A673 (cell line): ENCODE measurements around the gene VTCN1. TPM values are rescaled to one million over a fixed set of nuclear protein-coding genes. Genes with fewer than 3 reads are reported as not detected.

ENCODE experiments used
- BruUV-seq: library from RNA; stranded (reverse); fragments of 400-500 nt; replicated peaks from 2 replicates; lab custom pipeline; 2021; lab: Mats Ljungman, UMichigan
- CTCF ChIA-PET: fragments of 300-600 bp; sonication (Branson Sonifier 250); formaldehyde crosslinking; loops from one replicate; lab custom pipeline; 2022; ENCODE audit warnings: antibody characterized with exemption; lab: Charles Lee
- POLR2A ChIA-PET: fragments of 300-600 bp; sonication (Branson Sonifier 250); formaldehyde crosslinking; loops from one replicate; lab custom pipeline; 2022; ENCODE audit warnings: antibody characterized with exemption; ENCODE audit not compliant: low non-redundant PET; lab: Charles Lee
- DNase-seq: peaks from one replicate; pipeline ENCODE4 v3.0.0-alpha.2; 2015; ENCODE audit warnings: low spot score
- H3K27ac ChIP-seq: fragments of 200-600 bp; sonication (generic); 2 replicates; pipeline ENCODE4 v1.5.1; 2016; ENCODE audit warnings: mixed run types, low read depth, mild to moderate bottlenecking, mixed read lengths, antibody characterized with exemption, low read length; ENCODE audit not compliant: poor library complexity, severe bottlenecking
- H3K27me3 ChIP-seq: fragments of 200-600 bp; sonication (generic); replicated peaks from 2 replicates; pipeline ENCODE4 v1.6.1; 2017; ENCODE audit warnings: mixed run types, low read depth, mild to moderate bottlenecking, mixed read lengths, antibody characterized with exemption, low read length; ENCODE audit not compliant: insufficient read depth, poor library complexity
- H3K36me3 ChIP-seq: fragments of 200-600 bp; sonication (generic); 2 replicates; pipeline ENCODE4 v1.6.1; 2016; ENCODE audit warnings: mixed run types, mild to moderate bottlenecking, mixed read lengths, antibody characterized with exemption, low read length; ENCODE audit not compliant: insufficient read depth, poor library complexity, severe bottlenecking
- H3K4me1 ChIP-seq: fragments of 200-600 bp; sonication (generic); 2 replicates; pipeline ENCODE4 v1.6.1; 2017; ENCODE audit warnings: mixed run types, mild to moderate bottlenecking, mixed read lengths, antibody characterized with exemption, low read length; ENCODE audit not compliant: insufficient read depth, poor library complexity, severe bottlenecking
- H3K4me3 ChIP-seq: fragments of 200-600 bp; sonication (generic); 2 replicates; pipeline ENCODE4 v1.5.1; 2016; ENCODE audit warnings: low read depth, mixed run types, mild to moderate bottlenecking, mixed read lengths, low read length; ENCODE audit not compliant: poor library complexity, severe bottlenecking
- H3K9me3 ChIP-seq: fragments of 200-600 bp; sonication (generic); 2 replicates; pipeline ENCODE4 v1.6.1; 2016; ENCODE audit warnings: mixed run types, low read depth, mild to moderate bottlenecking, mixed read lengths, antibody characterized with exemption, low read length; ENCODE audit not compliant: poor library complexity, severe bottlenecking
- EZH2 ChIP-seq: fragments of 200-600 bp; sonication (generic); IDR thresholded peaks from 2 replicates; pipeline ENCODE4 v1.6.1; 2017; ENCODE audit warnings: borderline replicate concordance, low read depth, mild to moderate bottlenecking, mixed read lengths, antibody characterized with exemption, low read length; ENCODE audit not compliant: poor library complexity, severe bottlenecking
- intact Hi-C: fragments of 100-400 bp; cut with micrococcal nuclease; formaldehyde crosslinking; loops from one replicate; pipeline ENCODE4 v1.10.0; 2022; ENCODE audit not compliant: unreplicated experiment
- total RNA-seq: library from RNA; stranded (reverse); gene quantifications from 2 replicates; pipeline ENCODE4 v1.2.3, GENCODE V29; 2021
- TF ChIP-seq, protein P1 (sequence below): fragments of 300-800, 200-600 bp; sonication (generic); conservative IDR thresholded peaks from 2 replicates; pipeline ENCODE4 v1.5.1; 2017; ENCODE audit warnings: low read depth, mild to moderate bottlenecking, antibody characterized with exemption, low read length, moderate library complexity, mixed read lengths

The VTCN1 gene
- total RNA-seq, 1 experiment from 2014 or later = not detected

DNA sequence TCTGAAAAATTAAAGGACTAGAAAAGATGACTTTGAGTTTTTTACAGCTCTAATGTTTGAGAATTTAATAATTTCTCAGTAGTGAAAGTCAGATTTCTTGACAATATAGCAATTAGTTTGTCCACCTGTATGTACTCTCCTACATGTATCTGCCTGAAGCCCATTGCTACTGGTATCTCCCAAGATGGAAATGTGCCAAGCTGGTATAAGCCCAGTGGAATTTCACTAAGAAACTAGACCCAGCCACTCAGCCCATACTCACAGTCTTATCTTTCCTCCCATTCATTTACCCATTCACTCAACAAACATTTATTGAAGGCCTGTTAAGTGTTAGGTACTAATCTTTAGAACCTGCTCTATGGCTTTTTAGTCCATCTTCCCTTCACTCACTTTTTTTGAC is 67.6 kb downstream of the VTCN1 start:
- peaks cover 23% of the 10 kb centered on the region for H3K4me1 ChIP-seq
- ChIA-PET POLR2A (no interaction called here), CTCF (no interaction called here)
- no peak overlapping the region for H3K27ac ChIP-seq
- no peaks in the 10 kb centered on the region for H3K9me3 ChIP-seq
- no peak for DNase-seq
- no peaks in the 10 kb centered on the region for H3K27me3 ChIP-seq
- H3K36me3 ChIP-seq = no peaks in the 10 kb centered on the region
- TF ChIP-seq, protein P1, sequence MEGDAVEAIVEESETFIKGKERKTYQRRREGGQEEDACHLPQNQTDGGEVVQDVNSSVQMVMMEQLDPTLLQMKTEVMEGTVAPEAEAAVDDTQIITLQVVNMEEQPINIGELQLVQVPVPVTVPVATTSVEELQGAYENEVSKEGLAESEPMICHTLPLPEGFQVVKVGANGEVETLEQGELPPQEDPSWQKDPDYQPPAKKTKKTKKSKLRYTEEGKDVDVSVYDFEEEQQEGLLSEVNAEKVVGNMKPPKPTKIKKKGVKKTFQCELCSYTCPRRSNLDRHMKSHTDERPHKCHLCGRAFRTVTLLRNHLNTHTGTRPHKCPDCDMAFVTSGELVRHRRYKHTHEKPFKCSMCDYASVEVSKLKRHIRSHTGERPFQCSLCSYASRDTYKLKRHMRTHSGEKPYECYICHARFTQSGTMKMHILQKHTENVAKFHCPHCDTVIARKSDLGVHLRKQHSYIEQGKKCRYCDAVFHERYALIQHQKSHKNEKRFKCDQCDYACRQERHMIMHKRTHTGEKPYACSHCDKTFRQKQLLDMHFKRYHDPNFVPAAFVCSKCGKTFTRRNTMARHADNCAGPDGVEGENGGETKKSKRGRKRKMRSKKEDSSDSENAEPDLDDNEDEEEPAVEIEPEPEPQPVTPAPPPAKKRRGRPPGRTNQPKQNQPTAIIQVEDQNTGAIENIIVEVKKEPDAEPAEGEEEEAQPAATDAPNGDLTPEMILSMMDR = no peak
- no peak for TF ChIP-seq EZH2
- intact Hi-C loops = no loop called here
- H3K4me3 ChIP-seq = no peak overlapping the region
- no TSS peak for BruUV-seq

DNA sequence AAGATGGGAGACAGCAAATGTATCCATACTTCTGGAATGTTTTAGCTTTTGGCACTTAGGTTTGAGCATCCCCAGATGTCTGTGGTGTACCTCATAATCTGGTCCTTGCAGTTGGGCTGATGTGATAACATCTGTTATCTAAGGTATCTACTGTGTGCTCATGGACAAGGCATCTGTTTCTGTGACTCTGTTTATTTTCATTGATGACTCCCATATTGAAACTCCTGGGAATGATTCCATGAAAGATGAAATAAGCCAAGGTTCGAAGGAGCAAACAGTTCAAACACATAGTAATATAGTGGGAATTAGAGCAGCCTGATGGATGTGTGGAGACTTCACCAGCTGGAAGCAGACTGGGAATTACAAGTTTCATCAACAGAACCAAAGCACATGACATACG is 68.5 kb downstream of the VTCN1 start:
- TF ChIP-seq EZH2 = no peak
- TF ChIP-seq, protein P1 = no peak
- Histone ChIP-seq H3K9me3 (no peaks in the 10 kb centered on the region), H3K4me3 (no peak overlapping the region), H3K36me3 (no peaks in the 10 kb centered on the region), H3K27ac (no peak overlapping the region), H3K4me1 (peaks cover 13% of the 10 kb centered on the region), H3K27me3 (no peaks in the 10 kb centered on the region)
- intact Hi-C loops = no loop called here
- ChIA-PET CTCF (no interaction called here), POLR2A (no interaction called here)
- no TSS peak for BruUV-seq
- DNase-seq = no peak

DNA sequence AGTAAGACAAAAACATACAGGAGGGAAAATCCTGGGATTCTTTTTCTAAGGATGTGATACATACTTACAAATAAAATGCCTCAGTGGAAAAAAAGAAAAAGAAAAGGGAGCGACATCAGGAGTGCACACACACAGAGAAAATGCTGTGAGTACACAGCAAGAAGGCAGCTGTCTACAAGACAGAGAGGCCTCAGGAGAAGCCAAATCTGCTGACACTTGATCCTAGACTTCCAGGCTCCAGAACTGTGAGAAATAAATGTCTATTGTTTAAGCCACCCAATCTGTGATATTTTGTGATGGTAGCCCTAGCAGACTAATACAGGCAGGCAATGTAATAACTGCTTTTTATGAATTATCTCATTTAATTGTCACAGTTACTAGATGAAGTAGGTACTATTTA is 72.2 kb downstream of the VTCN1 start:
- Histone ChIP-seq H3K4me1 (no peaks in the 10 kb centered on the region), H3K4me3 (no peak overlapping the region), H3K36me3 (no peaks in the 10 kb centered on the region), H3K9me3 (no peaks in the 10 kb centered on the region), H3K27ac (no peak overlapping the region), H3K27me3 (no peaks in the 10 kb centered on the region)
- DNase-seq = no peak
- ChIA-PET POLR2A (no interaction called here), CTCF (no interaction called here)
- intact Hi-C loops = loop anchor here (2.0 kb wide), 1 partner anchor 20 kb away; no protein-coding TSS in a partner anchor
- no peak for TF ChIP-seq EZH2
- TF ChIP-seq, protein P1 = no peak
- BruUV-seq = no TSS peak
